GM23338 (cell line): ENCODE results near the gene HAGH. TPM values are rescaled to one million over a fixed set of nuclear protein-coding genes. Genes with fewer than 3 reads are reported as not detected.

Experiments used
- ATAC-seq: fragments of 200-7000 bp; cut with Tn5 transposase; 3 replicates; pipeline ENCODE4 v1.9.1; 2020
- DNase-seq: peaks from one replicate; pipeline ENCODE4 v3.0.0-alpha.2; 2015; ENCODE audit warnings: low spot score
- H2AFZ ChIP-seq: fragments of 200-600 bp; sonication (generic); 2 replicates; pipeline ENCODE4 v1.8.0; 2016; ENCODE audit warnings: antibody characterized with exemption, mild to moderate bottlenecking, moderate library complexity
- H3F3A ChIP-seq: fragments of 200-600 bp; sonication (generic); replicated peaks from 2 replicates; pipeline ENCODE4 v1.8.0; 2017; ENCODE audit warnings: antibody characterized with exemption, mixed run types, low read depth
- H3K27ac ChIP-seq: fragments of 200-600 bp; sonication (generic); 2 replicates; pipeline ENCODE4 v1.6.1; 2016; ENCODE audit warnings: low read depth
- H3K27me3 ChIP-seq: fragments of 200-600 bp; sonication (generic); 2 replicates; pipeline ENCODE4 v1.8.0; 2016; ENCODE audit warnings: mild to moderate bottlenecking, mixed run types, moderate library complexity; ENCODE audit not compliant: insufficient read depth
- H3K36me3 ChIP-seq: fragments of 200-600 bp; sonication (generic); 2 replicates; pipeline ENCODE4 v1.8.0; 2016; ENCODE audit warnings: mild to moderate bottlenecking; ENCODE audit not compliant: insufficient read depth
- H3K4me1 ChIP-seq: fragments of 200-600 bp; sonication (generic); 2 replicates; pipeline ENCODE4 v1.8.0; 2016; ENCODE audit warnings: mild to moderate bottlenecking, moderate library complexity; ENCODE audit not compliant: insufficient read depth
- H3K4me2 ChIP-seq: fragments of 200-600 bp; sonication (generic); 2 replicates; pipeline ENCODE4 v1.7.1; 2017; ENCODE audit warnings: mixed run types
- H3K4me3 ChIP-seq: fragments of 200-600 bp; sonication (generic); 2 replicates; pipeline ENCODE4 v1.6.1; 2016; ENCODE audit warnings: mixed run types
- H3K79me2 ChIP-seq: fragments of 200-600 bp; sonication (generic); replicated peaks from 2 replicates; pipeline ENCODE4 v1.8.0; 2017; ENCODE audit warnings: mild to moderate bottlenecking; ENCODE audit not compliant: insufficient read depth
- H3K9me2 ChIP-seq: fragments of 200-600 bp; sonication (generic); 2 replicates; pipeline ENCODE4 v1.8.0; 2017; ENCODE audit not compliant: insufficient read depth
- H4K20me1 ChIP-seq: fragments of 200-600 bp; sonication (generic); replicated peaks from 2 replicates; pipeline ENCODE4 v1.8.0; 2017; ENCODE audit warnings: mild to moderate bottlenecking; ENCODE audit not compliant: insufficient read depth
- H3K27ac Mint-ChIP-seq: 2 replicates; pipeline ENCODE4 v1.8.0; 2020; ENCODE audit warnings: inconsistent platforms, mild to moderate bottlenecking, moderate library complexity, mixed read lengths
- H3K27me3 Mint-ChIP-seq: 3 replicates; pipeline ENCODE4 v1.8.0; 2022; ENCODE audit warnings: low read depth, mild to moderate bottlenecking, moderate library complexity, mixed read lengths, inconsistent platforms; ENCODE audit not compliant: insufficient read depth, poor library complexity
- H3K36me3 Mint-ChIP-seq: 3 replicates; pipeline ENCODE4 v1.8.0; 2021; ENCODE audit warnings: low read depth, mild to moderate bottlenecking, inconsistent platforms, moderate library complexity, mixed read lengths
- H3K4me1 Mint-ChIP-seq: 3 replicates; pipeline ENCODE4 v1.8.0; 2020; ENCODE audit warnings: mild to moderate bottlenecking, inconsistent platforms, mixed read lengths
- H3K4me3 Mint-ChIP-seq: 3 replicates; pipeline ENCODE4 v1.8.0; 2021; ENCODE audit warnings: moderate library complexity, mild to moderate bottlenecking, inconsistent platforms, mixed read lengths
- H3K9me3 Mint-ChIP-seq: 3 replicates; pipeline ENCODE4 v1.8.0; 2020; ENCODE audit warnings: moderate library complexity, mild to moderate bottlenecking, inconsistent platforms, mixed read lengths
- CREB1 ChIP-seq: fragments of 250-450 bp; sonication (Bioruptor Pico); IDR thresholded peaks from 2 replicates; pipeline ENCODE4 v1.5.0; 2020; ENCODE audit warnings: low read depth, mild to moderate bottlenecking, moderate library complexity
- CTCF ChIP-seq, 2 experiments: fragments of 200-600 bp in 1 of 2; sonication (generic) in 1 of 2; conservative IDR thresholded peaks; 2 replicates each; pipeline versions ENCODE4 v1.5.1 to v1.6.1; 2016 to 2017; ENCODE audit warnings: antibody characterized with exemption in 2 of 2, low read depth in 2 of 2, mild to moderate bottlenecking in 2 of 2, moderate library complexity in 1 of 2
- EZH2phosphoT487 ChIP-seq: fragments of 200-600 bp; sonication (generic); IDR thresholded peaks from one replicate; pipeline ENCODE4 v1.8.1; 2018; ENCODE audit warnings: antibody characterized with exemption; ENCODE audit not compliant: unreplicated experiment
- JUNB ChIP-seq: IDR thresholded peaks from one replicate; pipeline ENCODE4 v1.6.1; 2016; ENCODE audit warnings: antibody characterized with exemption; ENCODE audit not compliant: unreplicated experiment
- POLR2AphosphoS5 ChIP-seq: IDR thresholded peaks from 2 replicates; pipeline ENCODE4 v1.6.1; 2016; ENCODE audit warnings: antibody characterized with exemption, low read depth
- REST ChIP-seq: IDR thresholded peaks from one replicate; pipeline ENCODE4 v1.6.1; 2018; ENCODE audit warnings: antibody characterized with exemption; ENCODE audit not compliant: unreplicated experiment
- ZNF114 ChIP-seq: fragments of 250-450 bp; sonication (Bioruptor Pico); IDR thresholded peaks from 2 replicates; pipeline ENCODE4 v1.5.0; 2020; ENCODE audit warnings: mild to moderate bottlenecking, moderate library complexity
- ZNF462 ChIP-seq: fragments of 250-450 bp; sonication (Bioruptor Pico); IDR thresholded peaks from 2 replicates; pipeline ENCODE4 v1.5.0; 2020; ENCODE audit warnings: mild to moderate bottlenecking, moderate library complexity
- polyA plus RNA-seq: library from polyadenylated mRNA; unstranded; fragments of >200 nt; fragmentation: Nextera tagmentation; extraction: Ambion mirVana; gene quantifications from 2 replicates; pipeline ENCODE4 v1.2.1, GENCODE V29; 2016
- total RNA-seq: library from RNA; depleted of rRNA; stranded (reverse); fragments of >200 nt; shearing (Covaris generic); gene quantifications from 2 replicates; pipeline ENCODE4 v1.2.3, GENCODE V29; 2014

Gene HAGH
- total and polyA plus RNA-seq, 2 experiments from 2014 or later = 24.7 to 28.9 TPM

GRCh38 chr16:1786242-1787055, 40.2 kb downstream of the HAGH start:
- Histone ChIP-seq H3K27ac (no peak overlapping the region), H2AFZ (no peak overlapping the region), H3K79me2 (peaks cover 35% of the 10 kb centered on the region), H3K9me2 (no peaks in the 10 kb centered on the region), H3K36me3 (no peaks in the 10 kb centered on the region), H3K4me3 (no peak overlapping the region), H3K4me2 (no peak overlapping the region), H3F3A (0 out of 2 replicates have a peak, but pooled peaks cover 3% of the 10 kb centered on the region), H4K20me1 (peaks cover 14% of the 10 kb centered on the region), H3K27me3 (no peaks in the 10 kb centered on the region), H3K4me1 (peaks cover under 1% of the 10 kb centered on the region; the same call in 1 of the 2 replicates)
- no peaks in the 10 kb centered on the region; the same call in 1 of the 3 replicates for H3K4me1 Mint-ChIP-seq
- peaks cover 6% of the 10 kb centered on the region; the same call in 2 of the 3 replicates for H3K9me3 Mint-ChIP-seq
- no peak for DNase-seq
- H3K27ac Mint-ChIP-seq = no peak overlapping the region
- peaks cover 20% of the 10 kb centered on the region for H3K27me3 Mint-ChIP-seq
- no peak overlapping the region for H3K4me3 Mint-ChIP-seq
- no peak for ATAC-seq
- TF ChIP-seq CTCF (conservative IDR thresholded peaks at IDR 0.05; ENCODE audit: low read depth in 2 of 2) (peak; percentile 16 to 33; a peak in 1 of 4 replicates), POLR2AphosphoS5 (no peak)
- H3K36me3 Mint-ChIP-seq = peaks cover 12% of the 10 kb centered on the region

- peaks cover 16% of the 10 kb centered on the region for H4K20me1 ChIP-seq
- 0 out of 2 replicates have a peak, but pooled peaks cover 3% of the 10 kb centered on the region for H3F3A ChIP-seq
- H3K4me1 ChIP-seq = peaks cover 4% of the 10 kb centered on the region; the same call in 1 of the 2 replicates
- Mint-ChIP-seq H3K27ac (no peak overlapping the region), H3K36me3 (peaks cover 16% of the 10 kb centered on the region), H3K4me3 (no peak overlapping the region), H3K27me3 (peaks cover 24% of the 10 kb centered on the region), H3K9me3 (peaks cover 10% of the 10 kb centered on the region; the same call in 2 of the 3 replicates), H3K4me1 (peaks cover 5% of the 10 kb centered on the region)
- H3K4me2 ChIP-seq = no peak overlapping the region
- ATAC-seq = no peak
- H3K27ac ChIP-seq = no peak overlapping the region
- H3K9me2 ChIP-seq = no peaks in the 10 kb centered on the region
- no peak overlapping the region for H2AFZ ChIP-seq
- no peak overlapping the region for H3K4me3 ChIP-seq
- DNase-seq = no peak
- no peaks in the 10 kb centered on the region for H3K27me3 ChIP-seq
- H3K36me3 ChIP-seq = no peaks in the 10 kb centered on the region
- H3K79me2 ChIP-seq = peaks cover 35% of the 10 kb centered on the region
- TF ChIP-seq ZNF114 = no peak
- no peak for TF ChIP-seq POLR2AphosphoS5
- TF ChIP-seq CREB1 (CRISPR knock-in tag) = no peak
- TF ChIP-seq JUNB = no peak
- no peak for TF ChIP-seq REST
- no peak for TF ChIP-seq EZH2phosphoT487
- TF ChIP-seq ZNF462 (CRISPR knock-in tag) = no peak
Measured at GRCh38 chr16:1785846-1786170, 40.8 kb downstream of the HAGH start.
